GM18951 (cell line): Measurements from ENCODE around the gene DSCAM.
"Not testable (repeated sequence)": the region's sequence is repeated elsewhere in the genome, so short reads cannot be mapped to it uniquely, and the experiment has no call there.

Experiments
- POLR2A ChIP-seq: IDR thresholded peaks from 4 replicates; pipeline ENCODE4 v1.6.1; 2011; ENCODE audit warnings: mild to moderate bottlenecking; ENCODE audit not compliant: insufficient read length, insufficient read depth; ENCODE audit errors: extremely low read depth
- in situ Hi-C: fragments of 300-500 bp; cut with MboI; formaldehyde crosslinking; loops from one replicate; pipeline ENCODE4 v1.12.0; 2022; ENCODE audit warnings: low sequenced_read_pairs, mixed read lengths, inconsistent platforms; ENCODE audit not compliant: unreplicated experiment

DSCAM gene

GRCh38 chr21:40846587-40847411 lies at the start of gene DSCAM:
DSCAM (minus strand) TSS chr21:40847158; CDS start chr21:40846661, 497 bp downstream.
- no peak for TF ChIP-seq POLR2A
- in situ Hi-C loops: no loop called here

GRCh38 chr21:40895697-40896096 lies 48.7 kb upstream of the DSCAM start:
- in situ Hi-C loops: not testable (repeated sequence)

GRCh38 chr21:40886931-40887330 lies 40.0 kb upstream of the DSCAM start:
- TF ChIP-seq POLR2A: no peak
- in situ Hi-C loops: no loop called here

DNA sequence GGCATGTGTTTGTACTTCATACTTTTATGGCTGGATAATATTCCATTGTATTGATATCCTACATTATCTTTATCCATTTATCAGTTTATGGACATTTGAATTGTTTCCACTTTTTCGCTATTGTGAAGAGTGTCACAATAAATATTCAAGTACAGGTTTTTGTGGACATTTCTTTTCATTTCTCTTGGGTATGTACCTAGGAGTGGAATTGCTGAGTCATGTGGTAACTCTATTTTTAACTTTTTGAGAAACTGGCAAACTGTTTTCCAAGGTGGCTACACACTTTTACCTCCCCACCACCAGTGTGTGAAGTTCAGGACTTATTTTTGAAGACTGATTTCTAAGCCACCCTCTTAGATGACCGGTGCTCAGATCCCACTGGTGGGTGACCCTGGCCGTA lies 39.0 kb upstream of the DSCAM start:
- in situ Hi-C loops: no loop called here
- no peak for TF ChIP-seq POLR2A

DNA sequence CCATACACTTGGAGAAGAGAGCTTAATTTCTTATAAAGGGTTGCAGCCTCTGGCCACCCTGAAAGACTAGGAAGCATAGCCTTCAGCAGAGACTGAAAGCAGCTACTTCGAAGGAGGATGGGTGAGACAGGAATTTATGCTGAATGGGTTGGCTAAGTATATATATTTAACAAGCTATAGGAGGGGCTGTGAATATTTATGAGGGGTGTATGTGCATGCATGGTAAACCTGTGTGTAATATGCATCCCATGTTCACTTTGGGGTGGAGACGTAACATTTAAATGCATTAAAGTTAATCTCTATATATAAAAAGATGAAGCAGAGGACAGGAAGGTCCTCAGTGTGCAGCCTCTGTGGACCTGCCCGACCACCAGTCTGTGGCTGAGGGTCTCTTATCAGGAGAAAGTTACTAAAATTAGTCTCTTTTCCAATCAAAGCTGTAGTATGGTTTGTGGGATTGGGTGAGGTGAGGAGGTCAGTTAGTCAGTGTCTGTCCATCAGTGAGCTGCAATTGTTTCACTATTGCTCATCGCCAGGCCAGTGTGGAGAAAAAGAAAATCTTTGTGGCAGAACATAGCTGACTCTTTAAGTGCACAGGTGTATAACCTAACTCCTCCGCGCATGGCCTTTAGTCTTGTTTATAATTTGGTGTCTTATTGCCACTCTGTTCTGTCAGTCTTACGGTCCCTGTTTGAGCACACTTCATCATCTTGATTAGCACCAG lies 35.4 kb upstream of the DSCAM start:
- in situ Hi-C loops: no loop called here
- TF ChIP-seq POLR2A: no peak

GRCh38 chr21:40881767-40882166 lies 34.8 kb upstream of the DSCAM start:
- no peak for TF ChIP-seq POLR2A
- in situ Hi-C loops: no loop called here

- in situ Hi-C loops: no loop called here
- TF ChIP-seq POLR2A: no peak
Observed at GRCh38 chr21:40871099-40871498, 24.1 kb upstream of the DSCAM start.

GRCh38 chr21:40863839-40864238 lies 16.9 kb upstream of the DSCAM start:
- no peak for TF ChIP-seq POLR2A
- in situ Hi-C loops: no loop called here

DNA sequence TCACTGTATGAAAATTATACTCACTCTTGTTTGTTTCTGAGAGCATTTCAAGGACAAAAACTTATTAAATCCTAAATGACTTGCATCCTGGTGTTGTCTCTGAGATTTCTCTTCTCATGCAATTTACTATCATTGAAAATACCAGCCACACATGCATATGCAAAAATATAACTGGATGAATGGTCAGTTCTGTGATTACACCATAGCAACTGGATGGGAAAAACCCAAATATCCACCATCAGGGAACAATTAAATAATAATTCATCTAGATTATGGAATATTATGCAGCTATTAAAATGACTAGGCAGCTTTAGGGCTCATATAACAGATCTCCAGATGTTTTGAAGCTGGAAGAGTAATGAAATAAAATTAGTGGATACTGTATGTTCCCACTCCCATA lies 11.6 kb upstream of the DSCAM start:
- in situ Hi-C loops: no loop called here
- no peak for TF ChIP-seq POLR2A

- no peak for TF ChIP-seq POLR2A
- in situ Hi-C loops: no loop called here
Observed at GRCh38 chr21:40853956-40854688, 7.2 kb upstream of the DSCAM start.

DNA sequence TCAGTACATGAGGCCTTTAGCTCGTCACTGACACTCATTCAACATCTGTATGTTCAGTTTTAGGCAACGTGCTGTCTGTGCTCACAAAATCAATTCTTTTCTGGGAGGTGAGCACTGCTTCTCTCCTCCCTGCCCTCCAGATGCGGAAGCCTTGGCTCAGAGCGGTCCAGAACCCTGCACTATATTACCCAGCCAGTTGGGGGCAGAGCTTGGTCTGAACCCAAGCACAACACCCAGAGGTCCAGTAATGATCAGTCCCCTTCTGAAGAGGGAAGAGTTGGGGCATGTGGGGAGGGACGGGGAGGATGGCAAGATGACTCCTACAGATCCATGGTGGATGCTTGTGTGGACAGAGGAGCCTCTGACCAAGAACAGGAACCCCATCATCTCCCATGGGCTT lies 5.6 kb upstream of the DSCAM start:
- TF ChIP-seq POLR2A: no peak
- in situ Hi-C loops: no loop called here

DNA sequence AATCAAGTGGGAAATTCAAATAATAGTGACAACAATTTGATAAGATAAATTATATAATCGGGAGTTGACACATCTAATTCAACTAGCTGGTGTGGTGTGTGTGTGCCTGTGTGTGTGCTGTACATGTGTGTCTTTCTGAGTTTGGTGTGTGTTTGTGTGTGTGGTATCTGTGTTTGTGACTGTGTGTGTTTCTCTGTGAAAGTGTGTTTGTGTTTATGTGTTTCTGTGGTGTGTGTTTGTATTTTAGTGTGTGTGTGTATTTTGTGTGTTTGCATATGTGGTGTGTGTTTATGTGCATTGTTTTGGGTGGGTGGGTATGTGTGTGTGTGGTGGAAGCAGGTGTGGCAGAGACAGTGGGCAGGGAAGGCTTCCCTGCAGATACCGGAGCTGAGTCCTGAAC lies 4.8 kb upstream of the DSCAM start:
- no peak for TF ChIP-seq POLR2A
- in situ Hi-C loops: no loop called here

GRCh38 chr21:40850071-40850470 lies 3.1 kb upstream of the DSCAM start:
- in situ Hi-C loops: no loop called here
- TF ChIP-seq POLR2A: no peak
